CD4-positive, alpha-beta T cell treated with Interferon alpha-2 for 1 hour (primary cell): ENCODE data around the gene BET1.

ENCODE experiments used
- DNase-seq, 2 donors: peaks; one replicate each; pipeline ENCODE4 v3.0.0-alpha.2; 2020 to 2022

The BET1 gene

DNA sequence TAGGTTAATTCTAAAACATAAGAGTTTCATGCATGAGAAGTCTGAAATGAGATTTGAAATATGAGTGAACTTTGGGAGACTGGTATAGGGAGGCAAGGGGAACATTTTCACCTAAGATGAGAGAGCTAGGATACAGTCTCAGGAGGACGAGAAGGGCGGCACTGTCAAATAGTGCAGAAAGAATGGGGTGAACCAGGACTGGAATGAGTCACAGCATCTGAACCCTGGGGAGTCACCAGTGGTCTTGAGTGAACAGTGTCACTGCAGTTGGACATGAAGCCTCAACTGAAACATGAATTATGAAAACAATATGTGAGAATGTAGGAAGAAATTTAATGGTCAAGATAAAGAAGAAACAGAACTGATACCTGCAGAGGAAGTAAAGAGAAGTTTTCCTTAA is 48.9 kb downstream of the BET1 start:
- no peak for DNase-seq

DNA sequence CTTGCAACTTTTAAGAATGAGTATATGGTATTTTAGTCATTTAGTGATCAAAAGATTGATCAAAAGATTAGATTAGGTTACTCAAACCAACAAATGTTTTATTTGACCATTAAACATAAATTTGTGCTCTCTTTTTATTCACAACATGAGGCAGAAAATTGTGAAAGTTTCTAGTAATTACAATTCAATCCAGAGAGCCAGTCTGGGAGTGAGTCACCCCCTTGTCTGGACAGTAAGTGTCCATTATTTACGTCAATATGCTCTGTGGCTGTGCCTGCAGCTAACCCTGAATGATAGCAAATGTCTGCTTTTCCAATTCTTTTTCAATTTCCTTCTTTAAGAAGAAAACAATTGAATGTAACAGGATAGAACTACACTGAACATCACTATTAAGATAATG is 54.7 kb downstream of the BET1 start:
- no peak for DNase-seq

DNA sequence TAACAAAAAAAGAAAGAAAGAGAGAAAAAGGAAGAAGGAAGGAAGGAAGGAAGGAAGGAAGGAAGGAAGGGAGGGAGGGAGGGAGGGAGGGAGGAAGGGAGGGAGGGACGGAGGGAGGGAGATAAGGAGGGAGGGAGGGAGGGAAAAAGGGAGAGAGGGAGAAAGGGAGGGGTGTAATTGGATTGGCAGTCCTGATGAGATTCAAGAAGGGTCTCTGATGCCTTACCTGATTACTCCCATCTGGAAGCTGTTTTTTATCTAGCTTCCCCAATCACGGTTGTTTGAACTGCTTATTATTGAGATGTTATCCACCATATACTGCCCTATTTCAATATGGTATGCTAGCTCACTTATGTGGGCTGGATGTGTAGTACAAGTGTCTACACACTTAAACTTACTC is 55.3 kb downstream of the BET1 start:
- no peak for DNase-seq

DNA sequence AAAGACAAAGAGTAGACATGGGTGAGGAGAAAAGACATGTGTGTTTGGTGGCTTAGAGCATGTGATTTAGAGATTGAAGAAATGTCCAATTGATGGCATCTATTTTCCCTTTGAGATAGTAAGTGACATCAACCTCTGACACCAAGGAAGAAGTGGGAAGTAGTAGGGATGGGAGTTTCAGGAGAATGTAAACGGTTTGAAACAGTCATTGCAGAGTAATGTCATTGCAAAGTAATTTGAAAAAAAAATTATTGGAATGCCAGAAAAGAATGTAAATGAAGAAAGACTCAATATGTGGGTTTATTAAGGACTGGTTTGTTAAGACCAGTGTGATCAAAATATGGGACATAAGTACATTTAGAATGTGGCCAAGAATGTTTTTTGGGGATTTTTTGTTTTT is 56.0 kb downstream of the BET1 start:
- DNase-seq: no peak

DNA sequence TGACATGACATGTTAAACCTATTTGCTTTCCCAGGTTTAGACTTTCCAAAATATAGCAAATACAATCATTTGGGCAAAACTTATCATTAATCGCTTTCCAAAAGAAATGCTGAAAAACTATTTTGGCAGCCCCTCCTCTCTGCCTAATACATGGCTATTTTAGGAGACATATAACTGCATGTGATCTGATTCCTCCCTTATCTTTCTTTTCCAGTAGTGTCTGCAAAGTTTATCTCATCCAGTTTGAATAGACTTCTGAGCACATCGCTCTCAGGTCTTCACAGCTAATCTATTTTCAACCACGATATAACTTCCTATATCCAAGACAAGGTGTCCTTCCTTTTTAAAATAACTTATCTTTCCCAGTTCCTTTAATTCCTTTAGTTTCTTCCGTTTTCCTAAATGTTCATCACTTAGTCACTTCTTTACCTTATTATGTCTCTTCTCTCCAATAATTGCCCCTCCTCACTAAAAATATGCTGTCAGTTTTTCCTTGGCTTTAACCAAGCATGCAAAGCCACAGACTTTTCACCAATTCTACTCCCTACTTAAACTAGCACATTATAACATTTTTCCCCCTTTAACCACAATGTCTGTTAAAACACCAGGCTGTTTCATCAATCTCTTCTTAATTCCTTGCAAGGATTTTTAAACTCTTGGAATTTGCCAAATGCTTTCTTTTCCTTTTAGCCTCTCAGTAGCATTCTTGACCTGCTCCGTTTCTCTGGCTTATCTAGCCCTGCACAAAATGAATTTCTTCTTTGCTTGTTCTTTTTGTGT is 58.2 kb downstream of the BET1 start:
- no peak for DNase-seq

DNA sequence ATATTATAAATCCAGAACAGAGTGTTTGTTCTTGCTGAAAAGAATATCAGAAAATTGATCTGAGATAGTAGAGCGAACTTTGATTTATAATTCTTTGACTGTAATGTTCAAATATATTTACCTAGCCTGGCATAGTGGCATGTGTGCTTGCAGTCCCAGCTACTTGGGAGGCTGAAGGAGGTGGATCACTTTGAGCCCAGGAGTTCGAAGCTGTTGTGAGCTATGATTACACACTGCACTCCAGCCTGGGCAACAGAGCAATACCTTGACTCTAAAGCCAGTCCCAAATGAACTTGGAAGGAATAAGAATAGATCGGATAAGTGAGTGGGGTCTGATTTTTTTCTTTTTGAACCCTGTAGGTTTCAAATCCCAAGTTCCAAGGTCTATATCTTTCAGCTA is 59.1 kb downstream of the BET1 start:
- DNase-seq: no peak

DNA sequence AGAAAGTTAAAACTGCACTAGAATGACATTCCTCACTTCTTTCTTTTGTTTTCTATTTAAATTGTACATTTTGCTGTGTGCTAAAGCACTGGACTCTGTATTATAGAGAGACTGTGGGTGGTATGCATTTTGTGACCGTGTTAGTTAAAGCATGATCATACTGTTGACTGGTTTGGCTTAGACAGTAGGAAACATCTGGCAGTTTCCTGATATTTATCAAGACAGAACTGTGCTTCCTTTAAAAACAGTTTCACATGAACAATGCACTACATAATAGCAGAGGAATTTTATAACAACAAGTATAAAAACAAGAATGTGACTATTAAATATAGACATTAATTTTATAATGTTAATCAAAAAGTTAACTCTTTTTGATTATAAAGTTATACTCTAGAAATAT is 59.5 kb downstream of the BET1 start:
- DNase-seq: no peak

DNA sequence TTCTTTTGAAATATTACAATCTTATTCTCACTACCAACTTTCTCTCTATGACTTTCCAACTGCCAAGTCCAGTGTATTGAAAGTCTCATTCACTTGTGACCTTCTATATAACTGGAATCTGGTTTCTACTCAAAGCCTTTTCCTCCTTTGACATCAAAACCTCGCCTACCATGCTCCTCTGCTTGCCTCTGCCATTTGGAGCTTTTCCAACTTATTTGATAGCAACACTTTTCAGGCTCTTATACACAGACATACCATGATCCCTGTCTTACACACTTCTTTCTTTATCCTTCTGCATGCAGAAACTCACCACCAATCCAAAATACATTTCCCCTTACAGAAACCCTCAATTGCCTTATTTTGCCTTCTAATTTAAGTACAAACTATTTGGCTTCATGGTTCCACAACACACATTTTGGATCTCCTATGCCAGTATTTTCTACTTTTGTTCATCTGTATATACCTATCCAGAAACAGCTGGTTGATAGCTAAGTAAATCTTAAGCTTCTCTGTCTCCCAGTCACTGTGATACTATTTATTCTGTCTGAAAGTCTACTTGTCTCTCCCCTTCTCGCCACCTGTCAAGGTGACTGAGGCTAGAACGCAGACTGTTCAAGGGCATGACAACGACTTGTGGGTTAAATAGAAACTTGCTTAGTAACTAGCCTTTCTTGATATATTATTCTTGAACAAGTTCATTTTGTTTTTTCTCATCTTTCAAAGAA is 60.2 kb downstream of the BET1 start:
- no peak for DNase-seq
